Measurements from ENCODE around the gene GZMB. TPM values are rescaled to one million over a fixed set of nuclear protein-coding genes. Genes with fewer than 3 reads are reported as not detected.

GZMB gene
- total RNA-seq, 1 experiment from 2014 or later: not detected

DNA sequence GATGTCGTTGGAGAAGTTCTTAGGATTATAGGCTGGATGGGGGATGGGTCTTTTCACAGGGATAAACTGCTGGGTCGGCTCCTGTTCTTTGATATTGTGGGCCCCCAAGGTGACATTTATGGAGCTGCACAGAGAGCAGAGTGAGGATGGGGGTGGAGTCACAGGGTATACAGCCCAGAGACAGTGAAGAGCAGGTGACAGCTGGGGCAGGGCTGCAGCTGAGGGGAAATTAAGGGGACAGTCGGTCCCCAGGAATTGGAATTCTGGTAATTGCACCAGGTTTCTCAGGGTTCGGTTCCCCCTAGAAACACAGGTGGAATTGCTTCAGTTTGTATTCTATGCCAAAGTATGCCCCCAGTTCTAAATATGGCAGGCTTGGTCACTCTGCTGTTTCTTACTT lies 1.7 kb downstream of the GZMB start:
- Histone ChIP-seq H3K23ac (ENCODE audit: insufficient read length, low read depth, low read length) (no peak overlapping the region), H3K9ac (ENCODE audit: extremely low read depth, insufficient read length, low read length) (no peak overlapping the region), H2BK12ac (ENCODE audit: insufficient read length, low read depth, low read length) (no peak overlapping the region), H3K9me3 (ENCODE audit: control insufficient read depth, low read depth, low read length) (no peaks in the 10 kb centered on the region), H3K14ac (ENCODE audit: insufficient read depth, low read length) (no peak overlapping the region), H4K20me1 (ENCODE audit: control insufficient read depth, insufficient read depth, insufficient read length) (no peaks in the 10 kb centered on the region), H3K4ac (ENCODE audit: low read depth, low read length) (no peak overlapping the region), H4K91ac (ENCODE audit: insufficient read length, low read depth, low read length) (no peak overlapping the region), H3K79me2 (ENCODE audit: insufficient read depth, low read length) (no peaks in the 10 kb centered on the region), H3K4me1 (ENCODE audit: insufficient read depth, low read length) (no peaks in the 10 kb centered on the region), H2BK20ac (ENCODE audit: low read depth, low read length, poor library complexity, severe bottlenecking) (no peak overlapping the region), H3K27ac (ENCODE audit: insufficient read length, low read depth, low read length) (no peak overlapping the region), H2BK15ac (ENCODE audit: low read depth, low read length) (no peak overlapping the region), H4K8ac (replicated peaks; ENCODE audit: insufficient read length, low read depth, low read length) (no peak overlapping the region), H2AFZ (ENCODE audit: low read length) (no peak overlapping the region), H3K79me1 (ENCODE audit: insufficient read depth, low read depth, low read length, poor library complexity, severe bottlenecking) (no peaks in the 10 kb centered on the region), H3K23me2 (ENCODE audit: insufficient read length, low read depth, low read length, poor library complexity, severe bottlenecking) (no peaks in the 10 kb centered on the region), H2BK120ac (ENCODE audit: low read depth, low read length, poor library complexity, severe bottlenecking) (no peak overlapping the region), H3K18ac (ENCODE audit: insufficient read length, low read depth, low read length) (no peak overlapping the region), H3K27me3 (ENCODE audit: insufficient read depth, low read length) (no peaks in the 10 kb centered on the region), H3K56ac (ENCODE audit: insufficient read length, low read depth, low read length) (no peak overlapping the region), H3K4me2 (ENCODE audit: insufficient read depth, insufficient read length, low read length) (no peak overlapping the region), H2BK5ac (ENCODE audit: insufficient read length, low read length) (no peak overlapping the region), H3T11ph (ENCODE audit: low read length) (no peak overlapping the region), H2AK5ac (ENCODE audit: insufficient read length, low read length) (no peak overlapping the region), H4K5ac (ENCODE audit: insufficient read length, low read depth, low read length) (no peak overlapping the region)
- Mint-ChIP-seq H3K27me3 (ENCODE audit: low read depth) (peaks cover 6% of the 10 kb centered on the region), H3K9me3 (peaks cover 4 to 85% of the 10 kb centered on the region in 2 experiments; a peak in 3 of 5 replicates), H3K27ac (no peak overlapping the region), H3K36me3 (ENCODE audit: insufficient read depth in 1 of 3, low read depth in 3 of 3) (peaks cover 0 to 23% (median 7%) of the 10 kb centered on the region in 3 experiments; a peak in 4 of 7 replicates), H3K4me3 (no peak overlapping the region), H3K4me1 (no peaks in the 10 kb centered on the region)
- TF ChIP-seq, protein P1, sequence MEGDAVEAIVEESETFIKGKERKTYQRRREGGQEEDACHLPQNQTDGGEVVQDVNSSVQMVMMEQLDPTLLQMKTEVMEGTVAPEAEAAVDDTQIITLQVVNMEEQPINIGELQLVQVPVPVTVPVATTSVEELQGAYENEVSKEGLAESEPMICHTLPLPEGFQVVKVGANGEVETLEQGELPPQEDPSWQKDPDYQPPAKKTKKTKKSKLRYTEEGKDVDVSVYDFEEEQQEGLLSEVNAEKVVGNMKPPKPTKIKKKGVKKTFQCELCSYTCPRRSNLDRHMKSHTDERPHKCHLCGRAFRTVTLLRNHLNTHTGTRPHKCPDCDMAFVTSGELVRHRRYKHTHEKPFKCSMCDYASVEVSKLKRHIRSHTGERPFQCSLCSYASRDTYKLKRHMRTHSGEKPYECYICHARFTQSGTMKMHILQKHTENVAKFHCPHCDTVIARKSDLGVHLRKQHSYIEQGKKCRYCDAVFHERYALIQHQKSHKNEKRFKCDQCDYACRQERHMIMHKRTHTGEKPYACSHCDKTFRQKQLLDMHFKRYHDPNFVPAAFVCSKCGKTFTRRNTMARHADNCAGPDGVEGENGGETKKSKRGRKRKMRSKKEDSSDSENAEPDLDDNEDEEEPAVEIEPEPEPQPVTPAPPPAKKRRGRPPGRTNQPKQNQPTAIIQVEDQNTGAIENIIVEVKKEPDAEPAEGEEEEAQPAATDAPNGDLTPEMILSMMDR (conservative IDR thresholded peaks at IDR 0.05): no peak
- no peak for DNase-seq
- WGBS (ENCODE audit: extremely low coverage, insufficient read length, low lambda C conversion rate): no CpG with 5 or more reads among the region's 4 CpGs

Data from H9 (cell line).